PC-9 (cell line): Measurements from ENCODE around the gene CLMN.

ENCODE experiments used
- CTCF ChIP-seq: fragments of 200-600 bp; sonication (generic); conservative IDR thresholded peaks from 2 replicates; pipeline ENCODE4 v1.6.1; 2017; ENCODE audit warnings: mixed run types, antibody characterized with exemption, mild to moderate bottlenecking, moderate library complexity
- EZH2 ChIP-seq: fragments of 200-600 bp; sonication (generic); IDR thresholded peaks from 2 replicates; pipeline ENCODE4 v1.8.0; 2017; ENCODE audit warnings: antibody characterized with exemption, low read depth

- TF ChIP-seq CTCF (no peak), EZH2 (no peak)
Measured at GRCh38 chr14:95360828-95361227, 41.1 kb upstream of the CLMN start.
